ENCODE results near the gene LAMA3.
A peak's percentile ranks its signal among the peaks of the same experiment; 100 is the strongest.

LAMA3 gene

GRCh38 chr18:23793985-23794867 is 105.0 kb downstream of the LAMA3 start:
- no peak for DNase-seq

GRCh38 chr18:23798249-23798648 is 109.0 kb downstream of the LAMA3 start:
- no peak for DNase-seq

- DNase-seq: no peak
These were observed 109.6 kb downstream of the LAMA3 start for GRCh38 chr18:23798824-23799223.

- DNase-seq: no peak
These were observed 110.3 kb downstream of the LAMA3 start for GRCh38 chr18:23799540-23799939.

DNA sequence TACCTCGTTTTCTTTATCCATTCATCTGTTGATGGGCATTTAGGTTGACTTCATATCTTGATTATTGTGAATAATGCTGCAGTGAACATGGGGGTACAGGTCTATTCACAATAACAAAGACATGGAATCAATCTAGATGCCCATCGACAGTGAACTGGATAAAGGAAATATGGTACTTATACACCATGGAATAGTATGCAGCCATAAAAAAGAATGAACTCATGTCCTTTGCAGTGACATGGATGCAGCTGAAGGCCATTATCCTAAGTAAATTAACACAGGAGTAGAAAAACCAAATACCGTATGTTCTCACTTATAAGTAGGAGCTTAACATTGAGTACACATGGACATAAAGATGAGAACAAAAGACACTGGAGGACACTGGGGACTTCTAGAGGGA is 111.6 kb downstream of the LAMA3 start:
- DNase-seq: no peak

DNA sequence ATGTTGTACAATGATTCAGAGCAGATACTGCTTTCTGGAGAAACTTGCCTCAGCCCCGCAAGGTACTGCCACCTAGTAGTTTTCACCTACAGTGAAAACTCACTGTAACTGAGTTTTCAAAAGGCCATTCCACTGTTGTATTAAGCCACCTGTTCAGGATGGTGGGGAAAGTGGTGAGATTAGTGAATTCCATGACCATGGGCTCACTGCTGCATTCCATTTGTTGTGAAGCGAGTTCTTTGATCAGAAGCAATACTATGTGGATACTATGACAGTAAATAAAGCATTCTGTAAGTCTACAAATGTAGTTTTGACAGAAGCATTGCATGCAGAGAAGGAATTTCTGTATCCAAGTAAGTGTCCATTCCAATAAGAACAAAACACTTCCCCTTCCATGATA is 113.6 kb downstream of the LAMA3 start:
- DNase-seq: no peak

DNA sequence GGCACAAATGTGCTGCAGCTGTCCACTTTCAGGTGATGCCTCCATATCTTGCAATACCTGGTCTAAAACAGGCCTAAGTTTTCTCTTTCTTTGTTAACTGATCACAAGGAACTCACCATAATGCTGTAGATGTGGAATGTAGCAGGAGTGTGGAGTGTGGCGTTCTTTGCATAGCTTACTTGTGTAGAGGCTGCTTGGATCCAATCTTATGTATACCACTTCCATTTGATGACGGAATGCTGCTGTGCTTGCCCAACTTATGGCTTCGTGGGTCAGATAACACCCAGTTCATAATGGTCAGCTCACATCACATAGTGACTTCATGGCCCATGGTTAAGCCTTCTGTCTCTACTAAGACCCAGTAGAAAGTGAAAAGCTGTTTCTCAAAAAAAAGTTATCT is 114.5 kb downstream of the LAMA3 start:
- DNase-seq: no peak

GRCh38 chr18:23805898-23806297 is 116.6 kb downstream of the LAMA3 start:
- no peak for DNase-seq

DNA sequence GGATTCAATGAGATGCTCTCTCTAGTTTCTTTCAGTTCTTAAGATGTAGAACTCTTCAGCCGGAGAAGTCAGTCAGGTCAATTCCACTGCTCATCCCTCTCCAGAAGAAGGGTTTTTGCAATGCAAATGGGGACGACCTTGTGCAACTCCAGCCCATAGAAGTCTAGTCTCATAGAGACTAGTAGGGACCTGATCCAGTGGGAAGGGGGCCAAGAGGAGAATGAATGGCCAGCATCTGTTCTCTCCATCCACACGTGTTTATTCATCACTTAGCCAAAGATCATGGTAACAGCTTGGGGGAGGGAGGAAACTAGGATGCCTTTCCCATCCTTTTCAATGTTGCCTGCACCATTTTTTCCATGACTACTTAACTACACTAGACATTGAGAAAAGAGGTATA is 120.2 kb downstream of the LAMA3 start:
- no peak for DNase-seq

GRCh38 chr18:23810396-23810795 is 121.1 kb downstream of the LAMA3 start:
- no peak for DNase-seq

- no peak for DNase-seq
These were observed 121.9 kb downstream of the LAMA3 start for GRCh38 chr18:23811176-23811575.

- no peak for DNase-seq
These were observed 123.5 kb downstream of the LAMA3 start for GRCh38 chr18:23812546-23813440.

GRCh38 chr18:23814991-23815614 is 125.8 kb downstream of the LAMA3 start:
- no peak for DNase-seq

DNA sequence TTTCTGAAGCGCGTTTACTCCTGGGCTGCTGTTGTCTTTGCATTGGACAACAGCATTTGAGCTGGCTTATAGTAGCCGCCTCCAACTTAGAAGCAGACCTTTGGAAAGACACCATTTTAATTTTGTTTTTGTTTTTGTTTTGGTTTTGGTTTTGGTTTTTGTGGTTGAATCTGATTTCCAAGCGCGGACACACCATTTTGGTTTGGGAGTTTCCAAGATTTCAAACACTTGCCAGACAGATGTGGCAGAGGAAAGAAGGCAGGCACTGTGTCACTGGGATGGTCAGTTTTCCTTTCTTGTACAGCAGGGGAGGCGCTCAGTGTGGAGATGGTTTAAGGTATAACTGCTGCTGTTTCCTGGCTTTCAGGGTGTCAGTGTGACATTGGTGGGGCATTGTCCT is 126.8 kb downstream of the LAMA3 start:
- DNase-seq: no peak

- DNase-seq: no peak
These were observed 127.5 kb downstream of the LAMA3 start for GRCh38 chr18:23816740-23817139.

DNA sequence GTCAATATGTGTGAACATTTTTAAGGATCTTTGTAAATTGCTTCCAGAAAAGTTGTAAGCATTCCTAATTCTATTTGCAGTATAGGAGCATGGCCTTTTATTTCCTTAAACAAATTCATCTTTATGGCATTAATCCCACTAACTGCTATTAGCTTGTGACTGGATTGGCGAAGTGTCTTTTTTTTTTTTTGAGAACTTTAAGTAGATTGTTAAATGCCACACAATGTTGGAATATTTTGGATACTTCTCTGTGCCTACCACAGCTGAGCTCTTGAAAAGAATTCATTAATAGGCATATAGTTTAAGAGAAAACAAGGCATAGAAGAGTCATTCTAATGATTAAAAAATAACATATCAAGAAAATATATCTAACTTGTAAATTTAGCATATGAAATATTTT is 129.7 kb downstream of the LAMA3 start:
- no peak for DNase-seq

- DNase-seq: no peak
These were observed 133.5 kb downstream of the LAMA3 start for GRCh38 chr18:23822590-23823385.

GRCh38 chr18:23824240-23824639 is 135.0 kb downstream of the LAMA3 start:
- DNase-seq: no peak

GRCh38 chr18:23824669-23825068 is 135.4 kb downstream of the LAMA3 start:
- no peak for DNase-seq

DNA sequence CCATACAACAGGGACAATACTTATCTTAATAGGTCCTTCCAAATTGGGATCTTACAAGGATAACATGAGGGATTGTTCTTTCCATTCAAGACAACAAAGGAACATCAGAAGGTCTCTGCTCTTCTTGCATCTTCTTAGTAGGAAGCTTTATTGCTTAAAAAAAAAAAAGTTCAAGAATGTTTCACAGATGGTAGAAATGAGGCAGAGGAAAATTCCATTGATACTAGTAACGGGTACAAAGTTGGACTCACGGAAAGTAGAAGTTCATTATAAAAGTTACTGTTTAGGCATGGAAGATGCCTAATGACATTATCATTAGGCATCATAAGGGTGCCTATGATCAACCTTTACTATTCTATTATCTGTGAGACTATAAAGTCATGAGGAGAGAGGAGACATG is 136.2 kb downstream of the LAMA3 start:
- DNase-seq: no peak

- peak in 1 of 2 donors; percentile 4 for DNase-seq
These were observed 136.7 kb downstream of the LAMA3 start for GRCh38 chr18:23825978-23826405.

GRCh38 chr18:23826850-23827620 is 137.8 kb downstream of the LAMA3 start:
- DNase-seq: no peak
